OCI-M2 (cell line): ENCODE results near the gene XIST.
"Not testable (repeated sequence)": the region's sequence is repeated elsewhere in the genome, so short reads cannot be mapped to it uniquely, and the experiment has no call there.

Experiments used
- DNase-seq: peaks from one replicate; lab custom pipeline; 2025; ENCODE audit not compliant: unreplicated experiment; lab: John Stamatoyannopoulos, UW

The XIST gene

DNA sequence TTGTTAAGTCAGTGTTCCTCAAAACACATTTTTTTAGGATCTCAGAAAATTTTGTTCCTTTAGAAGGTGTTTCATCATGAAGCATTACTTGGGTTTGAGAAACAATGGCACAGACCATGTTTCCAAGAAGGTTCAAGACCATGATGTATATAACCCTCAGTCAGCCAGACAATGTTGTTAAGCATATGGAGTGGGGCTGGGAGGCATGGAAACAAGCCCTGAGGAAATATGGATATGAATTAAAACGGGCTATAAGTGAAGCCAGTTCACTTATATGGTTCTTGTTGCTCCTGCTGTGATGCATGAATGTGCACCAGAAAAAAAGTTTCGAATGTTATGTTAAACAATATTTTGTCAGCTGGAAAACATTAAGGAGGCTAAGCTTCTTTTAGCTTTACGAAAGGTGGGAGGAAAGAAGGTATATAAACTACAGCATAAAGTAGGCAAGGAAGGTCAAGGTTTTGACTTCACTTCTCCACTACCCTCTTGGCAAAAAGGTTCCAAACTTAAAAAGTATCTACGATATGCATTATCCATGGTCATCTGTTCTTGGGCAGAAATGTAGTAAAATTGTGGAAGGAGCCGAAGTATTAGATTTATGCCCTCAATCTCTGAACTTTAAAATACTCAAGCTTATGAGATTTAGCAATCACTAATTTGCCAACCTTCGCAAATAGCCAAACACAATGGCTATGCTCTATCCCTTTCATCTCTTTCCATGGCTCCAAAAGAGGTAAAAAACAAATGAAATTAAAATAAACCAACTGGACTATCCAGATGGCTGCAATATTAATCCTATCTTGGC lies 12.2 kb downstream of the XIST start:
- no peak for DNase-seq

- DNase-seq = no peak
Measured at GRCh38 chrX:73839152-73839551, 13.4 kb downstream of the XIST start.

GRCh38 chrX:73838123-73838522 lies 14.4 kb downstream of the XIST start:
- no peak for DNase-seq

- DNase-seq = no peak
Measured at GRCh38 chrX:73836956-73837477, 15.5 kb downstream of the XIST start.

DNA sequence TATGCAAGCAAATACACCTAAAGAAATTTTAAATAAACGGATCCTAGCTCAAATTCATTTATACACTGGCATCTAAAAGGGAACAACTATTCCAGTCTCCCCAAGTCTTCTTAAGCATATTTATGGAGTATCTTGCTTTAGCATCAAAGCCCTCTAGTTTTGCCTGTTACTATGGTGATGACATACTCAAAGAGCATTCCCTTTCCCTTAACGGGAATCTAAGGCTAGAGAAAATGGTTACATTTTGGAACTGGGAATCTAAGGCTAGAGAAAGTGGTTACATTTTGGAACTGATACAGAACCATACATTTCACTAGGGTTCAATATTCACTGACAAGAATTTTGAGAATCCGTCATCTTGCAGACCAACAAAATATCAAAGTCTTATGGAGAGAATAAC lies 18.3 kb downstream of the XIST start:
- DNase-seq = no peak

DNA sequence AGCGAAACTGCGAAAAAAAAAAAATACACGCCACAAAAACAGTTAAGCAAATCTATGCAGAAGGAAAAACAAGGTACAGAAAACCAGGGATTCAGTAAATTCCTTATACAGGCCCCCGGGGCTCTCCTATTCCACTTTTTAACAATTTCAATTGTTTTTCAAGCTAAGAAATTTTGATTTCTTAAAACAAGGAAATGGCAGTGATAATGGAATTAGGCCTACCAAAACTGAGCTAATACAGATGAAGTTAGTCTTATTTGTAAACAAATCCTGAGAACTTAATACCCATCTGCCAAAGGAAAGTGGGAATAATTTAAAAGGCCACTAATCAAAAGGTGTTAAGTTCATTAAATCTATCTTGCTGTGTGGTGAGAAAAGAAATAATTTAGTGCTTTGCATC lies 20.2 kb downstream of the XIST start:
- DNase-seq = no peak

DNA sequence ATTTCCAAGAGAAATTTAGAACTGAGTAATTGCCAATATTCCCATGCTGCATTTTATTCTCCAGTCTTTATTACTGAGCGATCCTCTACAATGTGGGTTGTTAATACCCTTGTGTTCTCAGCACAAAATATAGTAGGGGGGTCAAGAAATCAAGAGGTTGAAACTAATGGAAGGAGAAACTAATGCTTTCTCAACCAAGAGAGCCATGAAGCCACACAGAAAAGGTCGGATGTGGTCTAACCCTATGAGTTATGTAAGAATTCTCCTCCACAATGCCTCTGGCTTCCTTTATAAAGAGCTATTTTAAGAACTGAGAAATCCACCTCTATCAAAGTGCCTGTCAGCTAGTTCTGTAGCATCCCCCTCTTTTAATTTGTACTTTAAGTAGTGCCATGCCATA lies 21.0 kb downstream of the XIST start:
- no peak for DNase-seq

- no peak for DNase-seq
Measured at GRCh38 chrX:73830489-73831414, 21.8 kb downstream of the XIST start.

DNA sequence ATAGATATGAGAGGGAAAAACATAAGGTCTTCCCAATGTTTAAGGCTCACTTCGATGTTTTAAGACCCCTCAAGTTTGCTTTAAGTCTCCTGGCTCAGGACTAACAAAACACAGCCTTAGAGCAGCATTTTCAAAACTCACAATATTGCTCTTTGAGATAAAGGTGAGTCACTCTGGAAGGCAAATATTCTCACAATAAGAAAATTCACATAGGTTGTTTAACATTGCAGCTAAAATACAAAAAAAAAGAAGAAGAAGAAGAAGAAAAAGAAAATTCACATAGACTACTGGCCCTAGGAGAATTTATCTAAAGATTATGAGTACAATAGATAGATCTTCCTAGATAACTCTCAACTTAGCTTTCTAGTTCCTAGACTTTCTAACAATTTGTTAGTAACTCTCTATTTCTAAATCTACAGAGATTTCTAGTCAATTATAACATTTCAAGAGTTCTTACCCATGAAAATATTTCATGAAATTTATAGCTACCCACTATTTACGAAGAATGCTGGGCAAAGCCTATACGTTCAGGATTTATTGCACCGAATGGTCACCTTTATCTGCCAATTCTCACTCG lies 22.5 kb downstream of the XIST start:
- no peak for DNase-seq

GRCh38 chrX:73828080-73828720 lies 24.3 kb downstream of the XIST start:
- no peak for DNase-seq

DNA sequence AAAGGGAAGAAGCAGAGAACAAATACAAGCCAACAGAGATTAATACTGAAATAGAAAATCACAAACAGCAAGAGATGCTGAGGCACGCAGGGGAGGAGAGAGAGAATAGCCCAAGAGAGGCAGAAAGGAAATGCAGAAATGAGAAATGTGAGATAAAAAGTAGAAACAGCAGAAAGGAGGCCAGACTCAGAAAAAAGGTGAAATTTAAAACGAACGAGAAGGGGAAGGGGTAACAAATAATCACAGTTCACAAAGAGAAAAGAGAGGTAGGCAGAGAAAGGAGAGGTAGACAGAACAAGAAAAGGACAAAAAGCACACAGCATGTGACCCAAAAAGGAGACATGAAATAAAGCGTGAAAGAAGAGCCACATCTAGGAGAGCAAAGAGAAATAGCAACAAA lies 25.1 kb downstream of the XIST start:
- DNase-seq = no peak

DNA sequence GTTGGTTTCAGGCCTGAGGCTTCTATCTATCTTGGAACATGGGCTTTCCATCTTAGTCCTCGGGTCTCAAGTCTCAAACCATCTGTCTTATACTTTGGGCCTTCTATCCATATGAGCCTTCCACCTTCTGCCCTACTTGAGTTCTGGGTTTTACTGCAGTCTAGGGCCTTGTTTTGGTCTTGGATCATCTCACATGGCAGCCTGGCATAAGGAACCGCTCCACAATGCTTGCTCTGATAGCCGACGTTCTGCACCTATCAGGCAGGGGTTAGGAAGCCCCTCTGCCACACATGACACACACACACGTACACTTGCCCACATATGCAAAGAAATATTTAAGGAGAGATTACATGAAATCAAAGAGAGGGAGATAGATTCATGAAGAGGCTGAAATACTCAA lies 25.5 kb downstream of the XIST start:
- DNase-seq = no peak

GRCh38 chrX:73825569-73825968 lies 26.9 kb downstream of the XIST start:
- no peak for DNase-seq

DNA sequence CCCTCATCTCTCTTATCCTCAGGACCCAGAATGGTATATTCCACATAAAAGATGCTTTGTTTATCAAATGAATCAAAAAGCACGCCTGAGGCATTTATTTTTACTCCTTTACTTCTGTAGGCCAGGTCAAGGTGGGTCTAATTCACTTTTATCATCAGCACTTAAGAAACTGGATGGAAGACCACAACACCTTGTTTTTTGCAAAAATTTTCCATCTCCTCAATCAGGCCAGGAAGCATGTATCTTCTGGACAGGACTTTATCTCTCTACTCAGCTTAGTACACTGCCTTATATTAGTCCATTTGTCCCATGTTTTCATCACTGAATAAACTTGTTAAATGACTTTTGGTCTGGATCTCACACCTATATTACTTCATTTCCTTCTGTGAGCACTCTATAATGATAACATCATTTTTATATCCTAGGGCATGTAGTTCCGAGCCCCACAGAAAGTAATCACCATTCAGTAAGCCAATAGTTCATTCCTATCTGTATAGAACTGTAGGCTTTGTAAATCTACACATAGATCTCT lies 29.0 kb downstream of the XIST start:
- DNase-seq = no peak

GRCh38 chrX:73822775-73823174 lies 29.7 kb downstream of the XIST start:
- DNase-seq = no peak

- no peak for DNase-seq
Measured at GRCh38 chrX:73821921-73822559, 30.5 kb downstream of the XIST start.

GRCh38 chrX:73819864-73820558 lies 32.5 kb downstream of the XIST start:
- not testable (repeated sequence) for DNase-seq

DNA sequence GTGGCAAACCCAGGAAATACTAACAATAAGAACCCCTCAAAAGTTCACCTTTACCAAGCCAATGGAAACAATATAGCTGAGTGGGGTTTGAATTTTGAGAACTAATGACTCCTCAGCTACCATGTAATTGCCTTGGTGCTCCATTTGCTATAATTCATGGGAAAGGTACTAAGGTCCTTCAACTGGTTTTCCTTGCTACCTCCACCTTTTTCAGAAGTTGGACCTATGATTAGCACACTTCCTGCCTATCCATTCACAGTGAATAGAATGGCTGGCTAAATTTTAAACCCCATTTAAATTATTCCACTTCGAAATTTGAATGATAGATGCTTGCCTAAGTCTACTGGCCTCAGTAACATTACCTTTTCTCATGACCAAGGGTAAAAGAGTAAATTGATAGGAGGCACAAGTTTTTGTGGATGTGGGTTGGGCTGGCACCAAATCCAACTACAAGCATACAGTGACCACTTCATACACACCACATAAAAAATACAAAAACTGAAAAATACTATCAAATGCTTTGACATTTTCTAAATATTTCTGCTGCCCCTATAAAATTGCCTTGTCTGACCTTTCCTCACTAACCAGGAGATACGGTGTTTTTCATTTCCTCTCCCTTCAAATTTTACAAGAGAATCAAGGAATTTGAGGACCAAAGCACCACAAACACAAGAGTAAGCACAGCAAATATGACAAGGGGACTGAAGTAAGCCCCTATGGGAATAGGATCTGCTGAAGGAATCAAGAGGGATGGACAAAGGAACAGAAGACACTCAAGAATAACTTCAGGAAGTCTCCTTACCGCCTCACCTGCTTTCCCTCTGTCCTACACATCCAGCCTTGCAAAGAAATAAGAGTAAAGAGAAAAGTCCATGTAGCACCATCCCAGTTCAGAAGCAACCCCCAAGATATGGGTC lies 34.1 kb downstream of the XIST start:
- no peak for DNase-seq
